ENCODE data around the gene RPL28.
"Not testable (repeated sequence)": the region's sequence is repeated elsewhere in the genome, so short reads cannot be mapped to it uniquely, and the experiment has no call there.

RPL28 gene

GRCh38 chr19:55443824-55444480 lies 58.2 kb downstream of the RPL28 start:
- no peak for DNase-seq (ENCODE audit: low read depth)
- TF ChIP-seq, protein P1, sequence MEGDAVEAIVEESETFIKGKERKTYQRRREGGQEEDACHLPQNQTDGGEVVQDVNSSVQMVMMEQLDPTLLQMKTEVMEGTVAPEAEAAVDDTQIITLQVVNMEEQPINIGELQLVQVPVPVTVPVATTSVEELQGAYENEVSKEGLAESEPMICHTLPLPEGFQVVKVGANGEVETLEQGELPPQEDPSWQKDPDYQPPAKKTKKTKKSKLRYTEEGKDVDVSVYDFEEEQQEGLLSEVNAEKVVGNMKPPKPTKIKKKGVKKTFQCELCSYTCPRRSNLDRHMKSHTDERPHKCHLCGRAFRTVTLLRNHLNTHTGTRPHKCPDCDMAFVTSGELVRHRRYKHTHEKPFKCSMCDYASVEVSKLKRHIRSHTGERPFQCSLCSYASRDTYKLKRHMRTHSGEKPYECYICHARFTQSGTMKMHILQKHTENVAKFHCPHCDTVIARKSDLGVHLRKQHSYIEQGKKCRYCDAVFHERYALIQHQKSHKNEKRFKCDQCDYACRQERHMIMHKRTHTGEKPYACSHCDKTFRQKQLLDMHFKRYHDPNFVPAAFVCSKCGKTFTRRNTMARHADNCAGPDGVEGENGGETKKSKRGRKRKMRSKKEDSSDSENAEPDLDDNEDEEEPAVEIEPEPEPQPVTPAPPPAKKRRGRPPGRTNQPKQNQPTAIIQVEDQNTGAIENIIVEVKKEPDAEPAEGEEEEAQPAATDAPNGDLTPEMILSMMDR (IDR thresholded peaks at IDR 0.05; ENCODE audit: control insufficient read depth, insufficient read depth, low read depth, low read length, missing control alignments) = no peak
- H3K4me3 ChIP-seq (ENCODE audit: control insufficient read depth, low read depth, low read length) = no peak overlapping the region

DNA sequence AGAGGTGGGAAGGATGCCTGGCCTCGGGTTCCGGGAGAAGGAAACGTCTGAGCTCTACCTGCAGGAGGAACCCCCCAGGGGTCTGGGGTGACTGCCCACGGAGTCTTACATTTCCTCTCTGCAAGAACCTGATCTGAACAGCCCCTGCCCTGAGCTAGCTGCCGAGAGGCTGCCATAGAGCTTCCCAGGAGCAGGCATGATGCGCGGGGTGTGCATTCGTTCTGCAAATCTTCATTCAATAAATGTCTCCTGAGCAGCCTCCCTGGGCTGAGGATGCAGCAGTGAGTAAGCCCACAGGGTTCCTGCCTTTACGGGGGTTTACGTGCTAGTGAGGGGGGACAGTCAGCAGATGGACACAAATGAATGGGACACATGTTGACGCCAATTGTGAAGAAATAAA lies 58.9 kb downstream of the RPL28 start:
- H3K4me3 ChIP-seq (ENCODE audit: control insufficient read depth, low read depth, low read length) = no peak overlapping the region
- TF ChIP-seq, protein P1 (IDR thresholded peaks at IDR 0.05; ENCODE audit: control insufficient read depth, insufficient read depth, low read depth, low read length, missing control alignments) = no peak
- no peak for DNase-seq (ENCODE audit: low read depth)

DNA sequence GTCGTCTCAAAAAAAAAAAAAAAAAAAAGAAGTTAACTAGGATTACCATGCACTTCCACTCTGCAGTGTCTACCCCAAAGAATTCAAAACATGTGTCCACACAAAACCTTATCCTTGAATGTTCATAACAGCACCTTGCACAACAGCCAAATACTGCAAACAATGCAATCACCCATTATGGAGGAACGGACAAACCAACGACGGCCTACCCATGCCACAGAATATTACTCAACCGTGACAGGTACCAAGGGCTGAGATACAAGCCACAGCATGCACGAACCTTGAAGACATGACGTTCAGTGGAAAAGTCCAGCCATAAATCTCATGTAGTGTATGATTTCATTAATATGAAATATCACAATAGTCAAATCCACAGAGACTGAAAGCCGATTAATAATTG lies 60.3 kb downstream of the RPL28 start:
- no peak overlapping the region for H3K4me3 ChIP-seq (ENCODE audit: control insufficient read depth, low read depth, low read length)
- no peak for DNase-seq (ENCODE audit: low read depth)

GRCh38 chr19:55447421-55448174 lies 61.9 kb downstream of the RPL28 start:
- DNase-seq (ENCODE audit: low read depth) = no peak
- no peak overlapping the region for H3K4me3 ChIP-seq (ENCODE audit: control insufficient read depth, low read depth, low read length)
- TF ChIP-seq, protein P1 (IDR thresholded peaks at IDR 0.05; ENCODE audit: control insufficient read depth, insufficient read depth, low read depth, low read length, missing control alignments) = no peak

More for the DNA sequence above, 60.3 kb downstream of the RPL28 start:
- TF ChIP-seq, protein P1 (IDR thresholded peaks at IDR 0.05; ENCODE audit: control insufficient read depth, insufficient read depth, low read depth, low read length, missing control alignments) = no peak

- DNase-seq (ENCODE audit: low read depth); H3K4me3 ChIP-seq (ENCODE audit: control insufficient read depth, low read depth, low read length): not testable (repeated sequence)
Observed at GRCh38 chr19:55448175-55448490, 62.4 kb downstream of the RPL28 start.

GRCh38 chr19:55449469-55449868 lies 63.7 kb downstream of the RPL28 start:
- no peak overlapping the region for H3K4me3 ChIP-seq (ENCODE audit: control insufficient read depth, low read depth, low read length)
- DNase-seq (ENCODE audit: low read depth) = no peak

More at GRCh38 chr19:55449469-55449868, 63.7 kb downstream of the RPL28 start:
- TF ChIP-seq, protein P1 (IDR thresholded peaks at IDR 0.05; ENCODE audit: control insufficient read depth, insufficient read depth, low read depth, low read length, missing control alignments) = no peak
